GM18867 (cell line): ENCODE data around the gene LGR6.
A peak's percentile ranks its signal among the peaks of the same experiment; 100 is the strongest.
"Not testable (repeated sequence)": the region's sequence is repeated elsewhere in the genome, so short reads cannot be mapped to it uniquely, and the experiment has no call there.

ENCODE experiments used
- ATAC-seq: cut with Tn5 transposase; IDR thresholded peaks from one replicate; pipeline ENCODE4 v1.9.1; 2021; ENCODE audit warnings: mild to moderate bottlenecking, moderate library complexity; ENCODE audit not compliant: unreplicated experiment

Gene LGR6

GRCh38 chr1:202311875-202312635, 118.5 kb downstream of the LGR6 start:
- ATAC-seq, result no peak

GRCh38 chr1:202315576-202316168, 122.1 kb downstream of the LGR6 start:
- ATAC-seq, result no peak

GRCh38 chr1:202316186-202316585, 122.6 kb downstream of the LGR6 start:
- ATAC-seq, result no peak

GRCh38 chr1:202317941-202318925, 124.6 kb downstream of the LGR6 start:
- no peak for ATAC-seq

GRCh38 chr1:202319381-202320080, 125.9 kb downstream of the LGR6 start:
- no peak for ATAC-seq

GRCh38 chr1:202320081-202320405, 126.4 kb downstream of the LGR6 start:
- no peak for ATAC-seq

GRCh38 chr1:202323731-202324130, 130.1 kb downstream of the LGR6 start:
- no peak for ATAC-seq

- ATAC-seq, result no peak
Observed at GRCh38 chr1:202324646-202325045, 131.0 kb downstream of the LGR6 start.

GRCh38 chr1:202329891-202330290, 136.3 kb downstream of the LGR6 start:
- ATAC-seq, result no peak

- ATAC-seq, result no peak
Observed at GRCh38 chr1:202333861-202334260, 140.3 kb downstream of the LGR6 start.

- no peak for ATAC-seq
Observed at GRCh38 chr1:202343652-202344349, 150.2 kb downstream of the LGR6 start.

- ATAC-seq, result peak; percentile 2
Observed at GRCh38 chr1:202348005-202348508, 154.5 kb downstream of the LGR6 start.

GRCh38 chr1:202348509-202349205, 155.1 kb downstream of the LGR6 start, which contains the start of gene PPP1R12B:
PPP1R12B (plus strand) TSS chr1:202348699; CDS start chr1:202348852, 153 bp downstream.
- peak; percentile 96 for ATAC-seq

- peak; percentile 2 for ATAC-seq
Observed at GRCh38 chr1:202349206-202349928, 155.8 kb downstream of the LGR6 start.

- no peak for ATAC-seq
Observed at GRCh38 chr1:202351725-202352124, 158.1 kb downstream of the LGR6 start.

GRCh38 chr1:202352583-202353197, 159.1 kb downstream of the LGR6 start:
- ATAC-seq, result not testable (repeated sequence)

- ATAC-seq, result no peak
Observed at GRCh38 chr1:202355944-202356553, 162.4 kb downstream of the LGR6 start.

- no peak for ATAC-seq
Observed at GRCh38 chr1:202357506-202357905, 163.9 kb downstream of the LGR6 start.
